ENCODE measurements around the gene KDM1A.
"Not testable (repeated sequence)": the region's sequence is repeated elsewhere in the genome, so short reads cannot be mapped to it uniquely, and the experiment has no call there.

The KDM1A gene

DNA sequence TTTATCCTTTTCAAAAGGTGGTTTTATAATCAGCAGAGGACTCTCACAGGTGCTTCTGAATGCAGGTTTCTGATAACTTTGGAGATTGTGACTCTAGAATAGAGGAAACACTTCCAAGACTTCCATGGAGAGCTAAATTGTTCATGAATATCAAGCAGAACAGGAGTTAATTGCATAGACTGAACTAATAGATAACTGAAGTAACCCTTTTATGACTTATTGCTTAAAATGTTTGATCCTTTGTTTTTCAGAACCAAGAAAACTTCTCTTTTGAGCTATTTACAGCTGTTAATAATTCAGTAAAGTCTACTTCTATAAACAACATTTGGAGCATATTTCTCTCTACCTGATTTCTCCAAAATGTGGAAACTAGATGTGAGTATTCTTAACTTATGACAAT, 23.5 kb upstream of the KDM1A start:
- TF ChIP-seq LEF1 (IDR thresholded peaks at IDR 0.05; ENCODE audit: borderline replicate concordance), result no peak
- POLR2A ChIA-PET, result no interaction called here
- CTCF ChIA-PET, result interaction anchor here (0.6 kb wide), 1 partner anchor 181 kb away, joined by 3 read pairs; no protein-coding TSS in a partner anchor
- no peak for DNase-seq (ENCODE audit: extremely low spot score)

DNA sequence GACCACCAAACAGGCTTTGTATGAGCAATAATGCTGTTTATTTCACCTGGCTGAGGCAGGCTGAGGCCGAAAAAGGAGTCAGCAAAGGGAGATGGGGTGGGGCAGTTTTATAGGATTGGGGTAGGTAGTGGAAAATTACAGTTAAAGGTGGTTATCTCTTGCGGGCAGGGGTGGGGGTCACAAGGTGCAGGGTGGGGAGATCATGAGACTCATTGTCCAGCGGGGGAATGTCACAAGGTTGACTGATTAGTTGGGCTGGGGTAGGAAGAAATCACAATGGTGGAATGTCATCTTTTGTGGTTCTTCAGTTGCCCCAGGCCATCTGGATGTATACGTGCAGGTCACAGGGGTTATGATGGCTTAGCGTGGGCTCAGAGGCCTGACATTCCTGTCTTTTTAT, 21.7 kb upstream of the KDM1A start:
- CTCF ChIA-PET; DNase-seq (ENCODE audit: extremely low spot score); POLR2A ChIA-PET: not testable (repeated sequence)

DNA sequence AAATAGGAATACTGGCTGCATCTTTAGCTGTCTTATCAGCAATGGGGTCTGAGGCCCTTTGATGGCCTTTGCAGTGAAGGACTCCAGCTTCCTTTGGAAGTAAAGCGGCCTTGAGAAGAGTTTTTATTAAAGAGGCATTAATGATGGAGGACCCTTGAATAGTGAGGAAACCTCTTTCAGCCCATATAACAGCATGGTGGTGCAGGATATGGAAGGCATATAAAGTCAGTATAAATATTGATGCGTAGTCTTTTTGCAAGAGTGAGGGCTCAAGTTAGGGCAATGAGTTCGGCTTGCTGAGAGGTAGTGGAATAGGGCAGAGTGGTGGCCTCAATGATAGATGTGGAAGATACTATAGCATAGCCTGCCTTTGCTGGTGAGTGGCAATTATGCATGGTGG, 19.1 kb upstream of the KDM1A start:
- CTCF ChIA-PET, result not testable (repeated sequence)

DNA sequence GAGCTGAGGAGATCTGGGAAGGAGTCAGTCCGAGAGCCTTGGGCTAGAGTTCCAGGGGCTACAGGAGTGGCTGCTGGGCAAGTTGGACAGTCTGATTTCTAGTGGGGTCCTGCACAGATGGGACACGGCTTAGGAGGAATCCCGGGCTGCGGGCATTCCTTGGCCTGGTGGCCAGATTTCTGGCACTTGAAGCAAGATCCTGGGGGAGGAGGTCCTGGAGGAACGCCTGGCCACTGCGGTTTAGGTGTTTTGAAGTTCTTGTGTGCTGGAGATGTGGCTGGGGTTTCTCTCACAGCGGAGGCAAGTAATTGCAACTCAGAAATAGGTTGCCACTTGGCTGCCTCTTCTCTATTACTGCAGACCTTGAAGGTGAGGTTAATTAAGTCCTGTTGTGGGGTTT, 17.1 kb upstream of the KDM1A start:
- CTCF ChIA-PET; POLR2A ChIA-PET; DNase-seq (ENCODE audit: extremely low spot score): not testable (repeated sequence)

More for the DNA sequence above, 19.1 kb upstream of the KDM1A start:
- POLR2A ChIA-PET; DNase-seq (ENCODE audit: extremely low spot score): not testable (repeated sequence)

DNA sequence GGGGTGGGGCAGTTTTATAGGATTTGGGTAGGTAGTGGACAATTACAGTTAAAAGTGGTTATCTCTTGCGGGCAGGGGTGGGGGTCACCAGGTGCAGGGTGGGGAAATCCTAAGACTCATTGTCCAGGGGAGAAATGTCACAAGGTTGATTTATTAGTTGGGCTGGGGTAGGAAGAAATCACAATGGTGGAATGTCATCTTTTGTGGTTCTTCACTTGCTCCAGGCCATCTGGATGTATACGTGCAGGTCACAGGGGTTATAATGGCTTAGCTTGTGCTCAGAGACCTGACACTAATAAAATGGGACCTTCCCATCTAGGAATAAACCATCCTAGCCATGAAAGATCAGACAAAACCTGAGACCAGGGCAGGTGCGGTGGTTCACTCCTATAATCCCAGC, 15.2 kb upstream of the KDM1A start:
- no peak for DNase-seq (ENCODE audit: extremely low spot score)
- ChIA-PET CTCF (no interaction called here), POLR2A (no interaction called here)
- TF ChIP-seq FOXK2 (IDR thresholded peaks at IDR 0.05), result no peak
- TF ChIP-seq, protein P1, sequence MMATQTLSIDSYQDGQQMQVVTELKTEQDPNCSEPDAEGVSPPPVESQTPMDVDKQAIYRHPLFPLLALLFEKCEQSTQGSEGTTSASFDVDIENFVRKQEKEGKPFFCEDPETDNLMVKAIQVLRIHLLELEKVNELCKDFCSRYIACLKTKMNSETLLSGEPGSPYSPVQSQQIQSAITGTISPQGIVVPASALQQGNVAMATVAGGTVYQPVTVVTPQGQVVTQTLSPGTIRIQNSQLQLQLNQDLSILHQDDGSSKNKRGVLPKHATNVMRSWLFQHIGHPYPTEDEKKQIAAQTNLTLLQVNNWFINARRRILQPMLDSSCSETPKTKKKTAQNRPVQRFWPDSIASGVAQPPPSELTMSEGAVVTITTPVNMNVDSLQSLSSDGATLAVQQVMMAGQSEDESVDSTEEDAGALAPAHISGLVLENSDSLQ (IDR thresholded peaks at IDR 0.05), result no peak
- TF ChIP-seq SUZ12 (IDR thresholded peaks at IDR 0.05), result no peak

DNA sequence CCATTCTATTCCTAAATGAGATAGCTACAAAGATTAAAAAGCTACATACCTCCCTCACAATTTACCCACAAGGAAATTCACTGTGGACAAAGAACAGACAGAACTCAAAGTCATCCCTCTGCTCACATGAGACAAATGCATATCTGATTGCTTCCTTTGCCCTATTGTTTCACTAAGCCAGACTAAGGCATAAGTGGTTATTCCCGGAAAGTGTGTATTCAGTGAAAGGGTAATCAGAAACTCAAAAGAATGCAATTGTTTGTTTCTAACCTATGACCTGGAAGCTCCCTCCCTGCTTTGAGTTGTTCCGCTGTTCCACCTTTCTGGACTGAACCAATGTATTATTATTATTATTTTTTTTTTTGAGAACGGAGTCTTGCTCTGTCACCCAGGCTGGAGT, 14.5 kb upstream of the KDM1A start:
- DNase-seq (ENCODE audit: extremely low spot score); POLR2A ChIA-PET; CTCF ChIA-PET: not testable (repeated sequence)

DNA sequence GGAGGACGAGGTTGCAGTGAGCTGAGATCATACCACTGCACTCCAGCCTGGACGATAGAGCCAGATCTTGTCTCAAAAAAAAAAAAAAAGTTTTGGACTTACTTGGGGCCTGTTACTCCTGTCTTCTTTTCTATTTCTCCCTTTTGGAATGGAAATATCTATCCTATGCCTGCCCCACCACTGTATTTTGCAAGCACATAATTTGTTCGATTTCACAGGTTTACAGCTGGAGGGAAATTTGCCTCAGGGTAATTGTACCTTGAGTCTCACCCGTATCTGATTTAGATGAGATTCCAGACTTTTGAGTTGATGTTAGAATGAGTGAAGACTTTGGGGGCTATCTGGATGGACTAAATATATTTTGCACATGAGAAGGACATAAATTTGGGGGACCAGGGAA, 12.2 kb upstream of the KDM1A start:
- no peak for TF ChIP-seq FOXA1 (IDR thresholded peaks at IDR 0.05)
- no peak for TF ChIP-seq ZNF384 (IDR thresholded peaks at IDR 0.05)
- no peak for TF ChIP-seq L3MBTL2 (conservative IDR thresholded peaks at IDR 0.05)
- TF ChIP-seq HDGF (IDR thresholded peaks at IDR 0.05; ENCODE audit: borderline replicate concordance), result no peak
- no peak for TF ChIP-seq SP1 (IDR thresholded peaks at IDR 0.05)
- TF ChIP-seq CTBP1 (IDR thresholded peaks at IDR 0.05; ENCODE audit: borderline replicate concordance), result no peak
- CTCF ChIA-PET, result no interaction called here
- no peak for DNase-seq (ENCODE audit: extremely low spot score)
- POLR2A ChIA-PET, result no interaction called here

DNA sequence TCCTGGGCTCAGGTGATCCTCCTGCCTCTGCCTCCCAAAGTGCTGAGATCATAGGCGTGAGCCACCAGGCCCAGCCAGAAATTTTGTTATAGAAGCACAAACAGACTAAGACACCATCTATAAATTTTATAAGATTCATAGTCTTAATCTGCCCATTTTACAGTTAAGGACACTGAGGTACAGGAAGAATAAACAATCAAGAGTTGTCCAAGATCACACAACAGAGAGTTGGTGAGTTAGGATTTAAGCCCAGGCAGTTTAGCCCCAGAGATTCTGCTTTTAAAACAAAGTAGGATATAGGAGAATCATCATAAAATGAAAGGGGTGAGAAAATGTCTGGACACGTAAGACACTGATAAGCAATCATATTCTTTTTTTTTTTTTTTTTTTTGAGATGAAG, 10.4 kb upstream of the KDM1A start:
- TF ChIP-seq BHLHE40 (IDR thresholded peaks at IDR 0.05; ENCODE audit: borderline replicate concordance) (no peak), HDGF (IDR thresholded peaks at IDR 0.05; ENCODE audit: borderline replicate concordance) (no peak), FOXK2 (IDR thresholded peaks at IDR 0.05) (no peak), NFRKB (IDR thresholded peaks at IDR 0.05) (no peak), ELF4 (IDR thresholded peaks at IDR 0.05) (no peak), L3MBTL2 (conservative IDR thresholded peaks at IDR 0.05) (no peak), SP1 (IDR thresholded peaks at IDR 0.05) (no peak), ZNF384 (IDR thresholded peaks at IDR 0.05) (no peak), FOXM1 (IDR thresholded peaks at IDR 0.05; ENCODE audit: borderline replicate concordance) (no peak), SUZ12 (IDR thresholded peaks at IDR 0.05) (no peak), TARDBP (IDR thresholded peaks at IDR 0.05) (no peak)
- DNase-seq (ENCODE audit: extremely low spot score), result no peak
- POLR2A ChIA-PET, result interaction anchor here (2.1 kb wide), 1 partner anchor 10 kb away, joined by 7 read pairs; the partner anchor contains the start of gene KDM1A
- CTCF ChIA-PET, result no interaction called here

DNA sequence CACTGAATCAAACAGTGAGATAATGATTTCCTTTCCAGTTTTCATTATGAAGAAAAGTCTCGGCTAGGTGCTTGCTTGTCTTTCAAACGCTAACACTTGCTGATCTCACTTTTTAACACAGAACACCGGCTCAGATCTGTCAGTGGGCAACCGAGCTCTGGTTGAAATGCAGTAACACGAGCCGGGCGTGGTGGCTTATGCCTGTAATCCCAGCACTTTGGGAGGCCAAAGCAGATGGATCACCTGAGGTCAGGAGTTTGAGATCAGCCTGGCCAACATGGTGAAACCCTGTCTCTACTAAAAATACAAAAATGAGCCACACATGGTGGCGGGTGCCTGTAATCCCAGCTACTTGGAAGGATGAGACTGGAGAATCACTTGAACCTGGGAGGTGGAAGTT, 9.2 kb upstream of the KDM1A start:
- DNase-seq (ENCODE audit: extremely low spot score); CTCF ChIA-PET: not testable (repeated sequence)
- POLR2A ChIA-PET, result interaction anchor here (2.1 kb wide), 1 partner anchor 9 kb away, joined by 7 read pairs; the partner anchor contains the start of gene KDM1A

DNA sequence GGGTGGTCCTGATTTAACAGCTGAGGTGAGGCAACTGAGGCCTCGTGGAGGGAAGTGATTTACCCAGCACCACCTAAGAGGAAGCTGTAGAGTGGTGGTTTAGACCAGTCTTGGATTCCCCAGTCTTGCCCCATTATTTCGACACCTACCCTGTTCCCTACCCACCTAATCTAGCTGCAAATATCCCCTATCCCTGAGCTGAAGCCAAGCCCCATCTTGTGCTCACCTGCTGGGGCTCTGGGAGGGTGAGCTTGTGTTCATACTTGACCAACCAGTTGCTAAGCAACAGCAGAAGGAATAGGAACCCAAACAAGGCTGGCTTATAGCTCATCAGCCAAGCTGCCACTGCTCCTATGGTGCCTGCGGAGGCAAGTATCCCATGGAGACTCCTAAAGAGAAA, 5.6 kb upstream of the KDM1A start:
- no peak for DNase-seq (ENCODE audit: extremely low spot score)
- POLR2A ChIA-PET, result no interaction called here

DNA sequence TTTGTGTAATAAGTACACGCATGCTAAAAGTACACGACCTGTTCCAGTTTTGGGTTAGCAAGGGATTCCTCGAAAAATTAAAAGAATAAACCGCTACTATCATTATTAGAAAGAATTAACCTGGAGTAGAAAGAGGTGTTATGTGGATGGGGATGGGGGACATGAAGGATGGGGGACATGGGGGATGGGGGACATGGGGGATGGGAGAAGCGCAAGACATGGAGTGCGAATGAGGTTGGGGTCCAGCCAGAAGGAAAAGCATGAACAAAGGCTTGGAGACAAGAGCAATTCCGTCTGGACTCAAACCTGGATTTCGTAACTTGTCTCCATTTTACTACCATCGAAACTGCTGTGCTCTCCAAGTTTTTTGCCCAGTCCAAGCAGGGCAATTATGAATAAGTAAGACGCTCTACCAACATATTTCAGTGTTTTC, 591 bp upstream of the KDM1A start:
- peak; percentile 13 for DNase-seq (ENCODE audit: extremely low spot score)
- ChIA-PET POLR2A (interaction anchor here (0.6 to 1.2 kb wide), 13 partner anchors 8 to 326 kb away, joined by 3 to 7 read pairs (median 4); partner anchors contain the start of gene HNRNPR), CTCF (no interaction called here)
- TF ChIP-seq FOXM1 (IDR thresholded peaks at IDR 0.05; ENCODE audit: borderline replicate concordance) (no peak), ZNF384 (IDR thresholded peaks at IDR 0.05) (no peak), CTBP1 (IDR thresholded peaks at IDR 0.05; ENCODE audit: borderline replicate concordance) (no peak), NFRKB (IDR thresholded peaks at IDR 0.05) (no peak), SUZ12 (IDR thresholded peaks at IDR 0.05) (no peak), HDGF (IDR thresholded peaks at IDR 0.05; ENCODE audit: borderline replicate concordance) (no peak), FOXA1 (IDR thresholded peaks at IDR 0.05) (no peak), TARDBP (IDR thresholded peaks at IDR 0.05) (no peak), LEF1 (IDR thresholded peaks at IDR 0.05; ENCODE audit: borderline replicate concordance) (no peak), ARNT (IDR thresholded peaks at IDR 0.05) (no peak), BHLHE40 (IDR thresholded peaks at IDR 0.05; ENCODE audit: borderline replicate concordance) (no peak)
- TF ChIP-seq, protein P1 (IDR thresholded peaks at IDR 0.05), result no peak

More for the DNA sequence above, 5.6 kb upstream of the KDM1A start:
- no peak for TF ChIP-seq L3MBTL2 (conservative IDR thresholded peaks at IDR 0.05)
- TF ChIP-seq ARNT (IDR thresholded peaks at IDR 0.05), result no peak
- CTCF ChIA-PET, result no interaction called here
